WTC11 (cell line): Measurements from ENCODE around the gene ADARB2.

Source experiments
- ATF2 ChIP-seq: sonication (generic); formaldehyde crosslinking; IDR thresholded peaks from 2 replicates; pipeline ENCODE4 v1.8.1; 2022; ENCODE audit warnings: low read depth, missing genetic modification reagents, borderline replicate concordance
- CTCF ChIP-seq: fragments of 200-600 bp; IDR thresholded peaks from 2 replicates; pipeline ENCODE4 v1.8.0; 2022; ENCODE audit warnings: antibody characterized with exemption
- ETV6 ChIP-seq: sonication (generic); formaldehyde crosslinking; IDR thresholded peaks from 2 replicates; pipeline ENCODE4 v1.8.1; 2022; ENCODE audit warnings: mild to moderate bottlenecking, missing genetic modification reagents
- FOXP4 ChIP-seq: sonication (generic); formaldehyde crosslinking; IDR thresholded peaks from 2 replicates; pipeline ENCODE4 v1.8.0; 2022; ENCODE audit warnings: mild to moderate bottlenecking, missing genetic modification reagents
- JUN ChIP-seq: sonication (generic); formaldehyde crosslinking; IDR thresholded peaks from 2 replicates; pipeline ENCODE4 v1.8.0; 2023; ENCODE audit warnings: mild to moderate bottlenecking, missing genetic modification reagents
- MAX ChIP-seq: sonication (generic); formaldehyde crosslinking; IDR thresholded peaks from 2 replicates; pipeline ENCODE4 v1.8.0; 2022; ENCODE audit warnings: mild to moderate bottlenecking, missing genetic modification reagents
- NR2C2 ChIP-seq: sonication (generic); formaldehyde crosslinking; IDR thresholded peaks from 2 replicates; pipeline ENCODE4 v1.8.0; 2022; ENCODE audit warnings: mild to moderate bottlenecking, missing genetic modification reagents
- ZBTB21 ChIP-seq: sonication (generic); formaldehyde crosslinking; IDR thresholded peaks from 2 replicates; pipeline ENCODE4 v1.8.1; 2023; ENCODE audit warnings: mild to moderate bottlenecking, missing genetic modification reagents, borderline replicate concordance
- ZNF396 ChIP-seq: fragments of 250-450 bp; sonication (Bioruptor Pico); IDR thresholded peaks from 2 replicates; pipeline ENCODE4 v1.8.0; 2021; ENCODE audit warnings: mild to moderate bottlenecking, moderate library complexity, borderline replicate concordance

GRCh38 chr10:1150638-1150955, 586.7 kb downstream of the ADARB2 start:
- no peak for TF ChIP-seq ZBTB21 (CRISPR knock-in tag)
- no peak for TF ChIP-seq CTCF
- TF ChIP-seq JUN (CRISPR knock-in tag) = no peak
- no peak for TF ChIP-seq NR2C2 (CRISPR knock-in tag)
- TF ChIP-seq ETV6 (CRISPR knock-in tag) = no peak
- TF ChIP-seq ATF2 (CRISPR knock-in tag) = no peak
- TF ChIP-seq FOXP4 (CRISPR knock-in tag) = no peak
- no peak for TF ChIP-seq MAX
- no peak for TF ChIP-seq ZNF396
